Gastrocnemius medialis (tissue), 4 donors: Measurements from ENCODE around the gene DNASE1L3.

Experiments
- CTCF ChIP-seq, 5 experiments: fragments of 450-650 bp in 3 of 5; fragments of 200-600 bp in 2 of 5; sonication (generic) in 2 of 5; IDR thresholded peaks in 4 of 5; conservative IDR thresholded peaks in 1 of 5; 1 replicate in 4 of 5; 2 replicates in 1 of 5; pipeline ENCODE4 v1.5.1; 2016 to 2019; ENCODE audit warnings: antibody characterized with exemption in 5 of 5, mild to moderate bottlenecking in 3 of 5, moderate library complexity in 3 of 5
- POLR2A ChIP-seq, 2 donors: fragments of 450-650 bp; IDR thresholded peaks; one replicate each; pipeline ENCODE4 v1.6.1; 2017; ENCODE audit warnings: antibody characterized with exemption in 2 of 2, mild to moderate bottlenecking in 2 of 2, moderate library complexity in 2 of 2

- TF ChIP-seq CTCF (IDR thresholded peaks at IDR 0.05 in 4 of 5, conservative IDR thresholded peaks at IDR 0.05 in 1 of 5) (no peak), POLR2A (IDR thresholded peaks at IDR 0.05) (no peak)
These were observed 50.4 kb downstream of the DNASE1L3 start for GRCh38 chr3:58160399-58160798.
